ENCODE results near the gene NR1D1. TPM values are rescaled to one million over a fixed set of nuclear protein-coding genes. Genes with fewer than 3 reads are reported as not detected.

Gene NR1D1
- total and polyA plus RNA-seq, 2 of the 13 experiments (the other 11 are each of a cell fraction or from before 2014, with no cell fraction given) = 2.1 to 2.7 TPM

- TF ChIP-seq, protein P1, sequence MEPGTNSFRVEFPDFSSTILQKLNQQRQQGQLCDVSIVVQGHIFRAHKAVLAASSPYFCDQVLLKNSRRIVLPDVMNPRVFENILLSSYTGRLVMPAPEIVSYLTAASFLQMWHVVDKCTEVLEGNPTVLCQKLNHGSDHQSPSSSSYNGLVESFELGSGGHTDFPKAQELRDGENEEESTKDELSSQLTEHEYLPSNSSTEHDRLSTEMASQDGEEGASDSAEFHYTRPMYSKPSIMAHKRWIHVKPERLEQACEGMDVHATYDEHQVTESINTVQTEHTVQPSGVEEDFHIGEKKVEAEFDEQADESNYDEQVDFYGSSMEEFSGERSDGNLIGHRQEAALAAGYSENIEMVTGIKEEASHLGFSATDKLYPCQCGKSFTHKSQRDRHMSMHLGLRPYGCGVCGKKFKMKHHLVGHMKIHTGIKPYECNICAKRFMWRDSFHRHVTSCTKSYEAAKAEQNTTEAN (CRISPR knock-in tag; conservative IDR thresholded peaks at IDR 0.05) = peak; percentile 95
- TF ChIP-seq SKIL (CRISPR knock-in tag; IDR thresholded peaks at IDR 0.05; ENCODE audit: borderline replicate concordance) = peak; percentile 94
- TF ChIP-seq GATAD1 (CRISPR knock-in tag; IDR thresholded peaks at IDR 0.05) = peak; percentile 81
- TF ChIP-seq ZNF614 (CRISPR knock-in tag; IDR thresholded peaks at IDR 0.05; ENCODE audit: borderline replicate concordance) = peak; percentile 98; the same call in 1 of the 2 replicates
- peak; percentile 83; the same call in 1 of the 2 replicates for TF ChIP-seq NR1H2 (CRISPR knock-in tag; IDR thresholded peaks at IDR 0.05; ENCODE audit: borderline replicate concordance, low read depth)
- TF ChIP-seq ETS1 (CRISPR knock-in tag; IDR thresholded peaks at IDR 0.05) = no peak
- TF ChIP-seq ARNT2 (CRISPR knock-in tag; IDR thresholded peaks at IDR 0.05; ENCODE audit: low read depth) = peak; percentile 99
- TF ChIP-seq GPN1 (CRISPR knock-in tag; IDR thresholded peaks at IDR 0.05; ENCODE audit: borderline replicate concordance) = peak; percentile 63; the same call in 1 of the 2 replicates
- TF ChIP-seq ARHGAP35 (CRISPR knock-in tag; IDR thresholded peaks at IDR 0.05; ENCODE audit: borderline replicate concordance) = peak; percentile 58; the same call in 1 of the 2 replicates
- peak; percentile 100 for TF ChIP-seq NPAS2 (CRISPR knock-in tag; IDR thresholded peaks at IDR 0.05; ENCODE audit: borderline replicate concordance)
- peak; percentile 87; the same call in 1 of the 2 replicates for TF ChIP-seq RELA (CRISPR knock-in tag; IDR thresholded peaks at IDR 0.05)
- TF ChIP-seq MTF1 (CRISPR knock-in tag; IDR thresholded peaks at IDR 0.05) = peak; percentile 70; the same call in 1 of the 2 replicates
- TF ChIP-seq STAT5B (CRISPR knock-in tag; IDR thresholded peaks at IDR 0.05) = no peak; the same call in 1 of the 2 replicates
- TF ChIP-seq XRCC5 (optimal IDR thresholded peaks at IDR 0.05; ENCODE audit: low read length) = peak; percentile 54
- no peak for TF ChIP-seq ZEB1 (IDR thresholded peaks at IDR 0.05; ENCODE audit: insufficient replicate concordance, low read depth)
- TF ChIP-seq ZNF17 (CRISPR knock-in tag; IDR thresholded peaks at IDR 0.05) = no peak
- TF ChIP-seq, protein P2, sequence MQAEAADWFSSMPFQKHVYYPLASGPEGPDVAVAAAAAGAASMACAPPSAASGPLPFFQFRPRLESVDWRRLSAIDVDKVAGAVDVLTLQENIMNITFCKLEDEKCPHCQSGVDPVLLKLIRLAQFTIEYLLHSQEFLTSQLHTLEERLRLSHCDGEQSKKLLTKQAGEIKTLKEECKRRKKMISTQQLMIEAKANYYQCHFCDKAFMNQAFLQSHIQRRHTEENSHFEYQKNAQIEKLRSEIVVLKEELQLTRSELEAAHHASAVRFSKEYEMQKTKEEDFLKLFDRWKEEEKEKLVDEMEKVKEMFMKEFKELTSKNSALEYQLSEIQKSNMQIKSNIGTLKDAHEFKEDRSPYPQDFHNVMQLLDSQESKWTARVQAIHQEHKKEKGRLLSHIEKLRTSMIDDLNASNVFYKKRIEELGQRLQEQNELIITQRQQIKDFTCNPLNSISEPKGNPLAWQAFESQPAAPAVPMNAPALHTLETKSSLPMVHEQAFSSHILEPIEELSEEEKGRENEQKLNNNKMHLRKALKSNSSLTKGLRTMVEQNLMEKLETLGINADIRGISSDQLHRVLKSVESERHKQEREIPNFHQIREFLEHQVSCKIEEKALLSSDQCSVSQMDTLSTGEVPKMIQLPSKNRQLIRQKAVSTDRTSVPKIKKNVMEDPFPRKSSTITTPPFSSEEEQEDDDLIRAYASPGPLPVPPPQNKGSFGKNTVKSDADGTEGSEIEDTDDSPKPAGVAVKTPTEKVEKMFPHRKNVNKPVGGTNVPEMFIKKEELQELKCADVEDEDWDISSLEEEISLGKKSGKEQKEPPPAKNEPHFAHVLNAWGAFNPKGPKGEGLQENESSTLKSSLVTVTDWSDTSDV (CRISPR knock-in tag; IDR thresholded peaks at IDR 0.05) = peak; percentile 97
- no peak for TF ChIP-seq ZNF468 (CRISPR knock-in tag; IDR thresholded peaks at IDR 0.05)
- TF ChIP-seq NFE2L1 (CRISPR knock-in tag; IDR thresholded peaks at IDR 0.05; ENCODE audit: borderline replicate concordance) = no peak
- TF ChIP-seq GABPA (IDR thresholded peaks at IDR 0.05; ENCODE audit: low read depth, low read length) = peak; percentile 38; the same call in 1 of the 2 replicates
- peak; percentile 79 for TF ChIP-seq GABPA (CRISPR knock-in tag; IDR thresholded peaks at IDR 0.05; ENCODE audit: low read depth)
- TF ChIP-seq FOXM1 (CRISPR knock-in tag; IDR thresholded peaks at IDR 0.05) = no peak
- 0 out of 2 replicates have a peak, but pooled peaks have one; percentile 39 for TF ChIP-seq ZMYM3 (CRISPR knock-in tag; IDR thresholded peaks at IDR 0.05)
Observed at GRCh38 chr17:40098846-40099618, 1.4 kb downstream of the NR1D1 start (continued).
